HepG2 (cell line): ENCODE results near the gene PRKAR2A. TPM values are rescaled to one million over a fixed set of nuclear protein-coding genes. Genes with fewer than 3 reads are reported as not detected.
A peak's percentile ranks its signal among the peaks of the same experiment; 100 is the strongest.

Experiments
- FOXJ3 ChIP-seq: sonication (generic); formaldehyde crosslinking; IDR thresholded peaks from 2 replicates; pipeline ENCODE4 v1.4.0; 2020; ENCODE audit warnings: missing genetic modification reagents, mild to moderate bottlenecking, borderline replicate concordance
- GABPB1 ChIP-seq: IDR thresholded peaks from 2 replicates; pipeline ENCODE4 v1.6.1; 2016; ENCODE audit warnings: mild to moderate bottlenecking, missing genetic modification reagents, moderate library complexity, missing compliant biosample characterization
- HBP1 ChIP-seq: IDR thresholded peaks from 2 replicates; pipeline ENCODE4 v1.6.1; 2016; ENCODE audit warnings: low read depth, control low read depth
- HMG20A ChIP-seq: IDR thresholded peaks from 2 replicates; pipeline ENCODE4 v1.6.1; 2016; ENCODE audit warnings: borderline replicate concordance
- MAFF ChIP-seq: IDR thresholded peaks from 2 replicates; pipeline ENCODE4 v1.6.1; 2011; ENCODE audit warnings: low read depth, low read length, improper control_type of control experiment
- NR2F1 ChIP-seq, 2 experiments: fragments of 450-650 bp in 1 of 2; formaldehyde crosslinking in 1 of 2; IDR thresholded peaks; 2 replicates each; pipeline versions ENCODE4 v1.5.0 to v1.6.1; 2016 to 2020; ENCODE audit warnings: mild to moderate bottlenecking in 1 of 2, missing compliant biosample characterization in 1 of 2, missing genetic modification reagents in 1 of 2, moderate library complexity in 1 of 2
- PAXIP1 ChIP-seq: sonication (generic); formaldehyde crosslinking; conservative IDR thresholded peaks from 2 replicates; pipeline ENCODE4 v1.4.0; 2020; ENCODE audit warnings: mild to moderate bottlenecking, missing genetic modification reagents, moderate library complexity
- POLR2A ChIP-seq, 2 experiments: IDR thresholded peaks; 2 replicates each; pipeline ENCODE4 v1.6.1; 2011; ENCODE audit warnings: low read depth in 2 of 2, low read length in 2 of 2, mild to moderate bottlenecking in 1 of 2, moderate library complexity in 1 of 2; ENCODE audit not compliant: insufficient read depth in 1 of 2
- ZBTB20 ChIP-seq: sonication (generic); formaldehyde crosslinking; IDR thresholded peaks from 2 replicates; pipeline ENCODE4 v1.8.1; 2023; ENCODE audit warnings: missing genetic modification reagents, low read depth, mild to moderate bottlenecking, borderline replicate concordance
- ZNF367 ChIP-seq: sonication (generic); formaldehyde crosslinking; IDR thresholded peaks from 2 replicates; pipeline ENCODE4 v1.4.0; 2020; ENCODE audit warnings: missing genetic modification reagents, borderline replicate concordance
- ZNF616 ChIP-seq: sonication (generic); formaldehyde crosslinking; IDR thresholded peaks from 2 replicates; pipeline ENCODE4 v1.5.0; 2020; ENCODE audit warnings: low read depth, mild to moderate bottlenecking, missing genetic modification reagents
- ZNF709 ChIP-seq: sonication (generic); formaldehyde crosslinking; IDR thresholded peaks from 2 replicates; pipeline ENCODE4 v1.5.0; 2020; ENCODE audit warnings: mild to moderate bottlenecking, missing genetic modification reagents
- ZNF713 ChIP-seq: sonication (generic); formaldehyde crosslinking; IDR thresholded peaks from 2 replicates; pipeline ENCODE4 v1.4.0; 2020; ENCODE audit warnings: mild to moderate bottlenecking, missing genetic modification reagents
- polyA plus RNA-seq, 8 experiments: library from polyadenylated mRNA; depleted of rRNA in 3 of 8; stranded (reverse) in 7 of 8; unstranded in 1 of 8; fragments of >200 nt; fragmentation: Illumina TruSeq in 4 of 8; extraction: Trizol in 4 of 8; gene quantifications; 2 replicates each; pipeline versions ENCODE4 v1.2.1 to v1.2.3, GENCODE V29; 2011 to 2016; ENCODE audit warnings: low read depth in 4 of 8, missing spikeins in 1 of 8, mixed read lengths in 1 of 8; ENCODE audit not compliant: insufficient read depth in 1 of 8
- total RNA-seq, 5 experiments: library from RNA; depleted of rRNA; stranded (reverse); fragments of >200 nt; fragmentation: Illumina TruSeq; extraction: Trizol; gene quantifications; 2 replicates each; pipeline ENCODE4 v1.2.3, GENCODE V29; 2016; ENCODE audit warnings: low read depth in 1 of 5
- TF ChIP-seq, protein P1 (sequence below): sonication (generic); formaldehyde crosslinking; IDR thresholded peaks from 2 replicates; pipeline ENCODE4 v1.5.0; 2020; ENCODE audit warnings: missing genetic modification reagents
- TF ChIP-seq, protein P2 (sequence below): sonication (generic); formaldehyde crosslinking; IDR thresholded peaks from 2 replicates; pipeline ENCODE4 v1.8.0; 2022; ENCODE audit warnings: low read depth, missing genetic modification reagents
- TF ChIP-seq, protein P3 (sequence below): fragments of 450-650 bp; IDR thresholded peaks from 2 replicates; pipeline ENCODE4 v1.6.1; 2017; ENCODE audit warnings: mild to moderate bottlenecking
- TF ChIP-seq, protein P4 (sequence below): sonication (generic); formaldehyde crosslinking; IDR thresholded peaks from 2 replicates; pipeline ENCODE4 v1.4.0; 2020; ENCODE audit warnings: missing genetic modification reagents
- TF ChIP-seq, protein P5 (sequence below): sonication (generic); formaldehyde crosslinking; IDR thresholded peaks from 2 replicates; pipeline ENCODE4 v1.5.0; 2020; ENCODE audit warnings: mild to moderate bottlenecking, missing genetic modification reagents

PRKAR2A gene
- total and polyA plus RNA-seq, 2 of the 13 experiments (the other 11 are each of a cell fraction or from before 2014, with no cell fraction given) = 11.8 to 29.2 TPM

- TF ChIP-seq HBP1 (CRISPR knock-in tag) (no peak), GABPB1 (CRISPR knock-in tag) (no peak), ZNF709 (CRISPR knock-in tag) (no peak), FOXJ3 (no peak), POLR2A (IDR thresholded peaks at IDR 0.05; ENCODE audit: insufficient read depth in 1 of 2, low read depth in 2 of 2, low read length in 2 of 2) (no peak), ZNF616 (CRISPR knock-in tag) (no peak), ZNF713 (CRISPR knock-in tag) (no peak), PAXIP1 (peak; percentile 12; the same call in 1 of the 2 replicates), ZNF367 (CRISPR knock-in tag) (no peak), MAFF (peak; percentile 99), NR2F1 (CRISPR knock-in tag; IDR thresholded peaks at IDR 0.05) (peak in 1 of 2 experiments; percentile 41; a peak in 2 of 4 replicates), HMG20A (CRISPR knock-in tag) (no peak), ZBTB20 (no peak)
- TF ChIP-seq, protein P1, sequence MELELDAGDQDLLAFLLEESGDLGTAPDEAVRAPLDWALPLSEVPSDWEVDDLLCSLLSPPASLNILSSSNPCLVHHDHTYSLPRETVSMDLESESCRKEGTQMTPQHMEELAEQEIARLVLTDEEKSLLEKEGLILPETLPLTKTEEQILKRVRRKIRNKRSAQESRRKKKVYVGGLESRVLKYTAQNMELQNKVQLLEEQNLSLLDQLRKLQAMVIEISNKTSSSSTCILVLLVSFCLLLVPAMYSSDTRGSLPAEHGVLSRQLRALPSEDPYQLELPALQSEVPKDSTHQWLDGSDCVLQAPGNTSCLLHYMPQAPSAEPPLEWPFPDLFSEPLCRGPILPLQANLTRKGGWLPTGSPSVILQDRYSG (CRISPR knock-in tag) = no peak
- TF ChIP-seq, protein P2, sequence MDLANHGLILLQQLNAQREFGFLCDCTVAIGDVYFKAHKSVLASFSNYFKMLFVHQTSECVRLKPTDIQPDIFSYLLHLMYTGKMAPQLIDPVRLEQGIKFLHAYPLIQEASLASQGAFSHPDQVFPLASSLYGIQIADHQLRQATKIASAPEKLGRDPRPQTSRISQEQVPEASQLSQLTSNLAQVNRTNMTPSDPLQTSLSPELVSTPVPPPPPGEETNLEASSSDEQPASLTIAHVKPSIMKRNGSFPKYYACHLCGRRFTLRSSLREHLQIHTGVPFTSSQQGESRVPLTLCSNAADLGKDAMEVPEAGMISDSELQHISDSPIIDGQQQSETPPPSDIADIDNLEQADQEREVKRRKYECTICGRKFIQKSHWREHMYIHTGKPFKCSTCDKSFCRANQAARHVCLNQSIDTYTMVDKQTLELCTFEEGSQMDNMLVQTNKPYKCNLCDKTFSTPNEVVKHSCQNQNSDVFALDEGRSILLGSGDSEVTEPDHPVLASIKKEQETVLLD = no peak
- TF ChIP-seq, protein P3, sequence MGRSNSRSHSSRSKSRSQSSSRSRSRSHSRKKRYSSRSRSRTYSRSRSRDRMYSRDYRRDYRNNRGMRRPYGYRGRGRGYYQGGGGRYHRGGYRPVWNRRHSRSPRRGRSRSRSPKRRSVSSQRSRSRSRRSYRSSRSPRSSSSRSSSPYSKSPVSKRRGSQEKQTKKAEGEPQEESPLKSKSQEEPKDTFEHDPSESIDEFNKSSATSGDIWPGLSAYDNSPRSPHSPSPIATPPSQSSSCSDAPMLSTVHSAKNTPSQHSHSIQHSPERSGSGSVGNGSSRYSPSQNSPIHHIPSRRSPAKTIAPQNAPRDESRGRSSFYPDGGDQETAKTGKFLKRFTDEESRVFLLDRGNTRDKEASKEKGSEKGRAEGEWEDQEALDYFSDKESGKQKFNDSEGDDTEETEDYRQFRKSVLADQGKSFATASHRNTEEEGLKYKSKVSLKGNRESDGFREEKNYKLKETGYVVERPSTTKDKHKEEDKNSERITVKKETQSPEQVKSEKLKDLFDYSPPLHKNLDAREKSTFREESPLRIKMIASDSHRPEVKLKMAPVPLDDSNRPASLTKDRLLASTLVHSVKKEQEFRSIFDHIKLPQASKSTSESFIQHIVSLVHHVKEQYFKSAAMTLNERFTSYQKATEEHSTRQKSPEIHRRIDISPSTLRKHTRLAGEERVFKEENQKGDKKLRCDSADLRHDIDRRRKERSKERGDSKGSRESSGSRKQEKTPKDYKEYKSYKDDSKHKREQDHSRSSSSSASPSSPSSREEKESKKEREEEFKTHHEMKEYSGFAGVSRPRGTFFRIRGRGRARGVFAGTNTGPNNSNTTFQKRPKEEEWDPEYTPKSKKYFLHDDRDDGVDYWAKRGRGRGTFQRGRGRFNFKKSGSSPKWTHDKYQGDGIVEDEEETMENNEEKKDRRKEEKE = no peak
- TF ChIP-seq, protein P4, sequence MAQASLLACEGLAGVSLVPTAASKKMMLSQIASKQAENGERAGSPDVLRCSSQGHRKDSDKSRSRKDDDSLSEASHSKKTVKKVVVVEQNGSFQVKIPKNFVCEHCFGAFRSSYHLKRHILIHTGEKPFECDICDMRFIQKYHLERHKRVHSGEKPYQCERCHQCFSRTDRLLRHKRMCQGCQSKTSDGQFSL (CRISPR knock-in tag) = no peak
- TF ChIP-seq, protein P5, sequence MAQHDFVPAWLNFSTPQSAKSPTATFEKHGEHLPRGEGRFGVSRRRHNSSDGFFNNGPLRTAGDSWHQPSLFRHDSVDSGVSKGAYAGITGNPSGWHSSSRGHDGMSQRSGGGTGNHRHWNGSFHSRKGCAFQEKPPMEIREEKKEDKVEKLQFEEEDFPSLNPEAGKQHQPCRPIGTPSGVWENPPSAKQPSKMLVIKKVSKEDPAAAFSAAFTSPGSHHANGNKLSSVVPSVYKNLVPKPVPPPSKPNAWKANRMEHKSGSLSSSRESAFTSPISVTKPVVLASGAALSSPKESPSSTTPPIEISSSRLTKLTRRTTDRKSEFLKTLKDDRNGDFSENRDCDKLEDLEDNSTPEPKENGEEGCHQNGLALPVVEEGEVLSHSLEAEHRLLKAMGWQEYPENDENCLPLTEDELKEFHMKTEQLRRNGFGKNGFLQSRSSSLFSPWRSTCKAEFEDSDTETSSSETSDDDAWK (CRISPR knock-in tag) = no peak
These were observed 49.3 kb upstream of the PRKAR2A start (continued) for GRCh38 chr3:48896936-48897335.
